Nephron (organoid): ENCODE measurements around the gene SULT2A1.
"Not testable (repeated sequence)": the region's sequence is repeated elsewhere in the genome, so short reads cannot be mapped to it uniquely, and the experiment has no call there.

Experiments
- H3K27ac Mint-ChIP-seq, 3 experiments: 2 replicates each; pipeline ENCODE4 v1.8.0; 2020; ENCODE audit warnings: mixed read lengths in 3 of 3, mild to moderate bottlenecking in 2 of 3, moderate library complexity in 1 of 3
- H3K27me3 Mint-ChIP-seq: 2 replicates; pipeline ENCODE4 v1.8.0; 2021; ENCODE audit warnings: low read depth, mild to moderate bottlenecking, moderate library complexity, mixed read lengths
- H3K36me3 Mint-ChIP-seq: 2 replicates; pipeline ENCODE4 v1.8.0; 2020; ENCODE audit warnings: low read depth, mixed read lengths
- H3K4me1 Mint-ChIP-seq: 2 replicates; pipeline ENCODE4 v1.8.0; 2020; ENCODE audit warnings: mixed read lengths
- H3K4me3 Mint-ChIP-seq, 3 experiments: 2 replicates each; pipeline ENCODE4 v1.8.0; 2020; ENCODE audit warnings: mild to moderate bottlenecking in 3 of 3, mixed read lengths in 3 of 3, moderate library complexity in 2 of 3
- H3K9me3 Mint-ChIP-seq: 2 replicates; pipeline ENCODE4 v1.8.0; 2020; ENCODE audit warnings: mixed read lengths
- CTCF ChIP-seq, 3 experiments: fragments of 200-600 bp; sonication (generic); IDR thresholded peaks; one replicate each; pipeline ENCODE4 v1.5.0; 2021; ENCODE audit warnings: antibody characterized with exemption in 3 of 3; ENCODE audit not compliant: unreplicated experiment in 3 of 3

SULT2A1 gene

GRCh38 chr19:47890865-47891621, 4.9 kb upstream of the SULT2A1 start:
- H3K9me3 Mint-ChIP-seq, result peaks cover 3% of the 10 kb centered on the region
- no peak for TF ChIP-seq CTCF (IDR thresholded peaks at IDR 0.05; ENCODE audit: unreplicated experiment in 3 of 3)
- no peak overlapping the region for H3K4me3 Mint-ChIP-seq
- H3K27me3 Mint-ChIP-seq, result no peaks in the 10 kb centered on the region
- H3K27ac Mint-ChIP-seq, result peak overlapping the region; percentile 91 to 100 (median 97)
- no peaks in the 10 kb centered on the region for H3K36me3 Mint-ChIP-seq
- H3K4me1 Mint-ChIP-seq, result peaks cover 13% of the 10 kb centered on the region

- no peak for TF ChIP-seq CTCF (IDR thresholded peaks at IDR 0.05; ENCODE audit: unreplicated experiment in 3 of 3)
- Mint-ChIP-seq H3K36me3 (no peaks in the 10 kb centered on the region), H3K27ac (no peak overlapping the region), H3K4me3 (no peak overlapping the region), H3K27me3 (peaks cover 3% of the 10 kb centered on the region), H3K9me3 (no peaks in the 10 kb centered on the region), H3K4me1 (no peaks in the 10 kb centered on the region)
These were observed 1.1 kb downstream of the SULT2A1 start for GRCh38 chr19:47885067-47885463.

GRCh38 chr19:47882890-47883289, 3.2 kb downstream of the SULT2A1 start:
- no peaks in the 10 kb centered on the region for H3K36me3 Mint-ChIP-seq
- H3K4me1 Mint-ChIP-seq, result no peaks in the 10 kb centered on the region
- H3K4me3 Mint-ChIP-seq, result no peak overlapping the region
- TF ChIP-seq CTCF (IDR thresholded peaks at IDR 0.05; ENCODE audit: unreplicated experiment in 3 of 3), result no peak
- H3K27ac Mint-ChIP-seq, result no peak overlapping the region
- H3K27me3 Mint-ChIP-seq, result peaks cover 6% of the 10 kb centered on the region
- H3K9me3 Mint-ChIP-seq, result peaks cover under 1% of the 10 kb centered on the region

- no peak overlapping the region for H3K27ac Mint-ChIP-seq
- no peaks in the 10 kb centered on the region for H3K4me1 Mint-ChIP-seq
- H3K9me3 Mint-ChIP-seq, result peaks cover 2% of the 10 kb centered on the region
- H3K36me3 Mint-ChIP-seq, result no peaks in the 10 kb centered on the region
- H3K4me3 Mint-ChIP-seq, result no peak overlapping the region
- peaks cover 9% of the 10 kb centered on the region for H3K27me3 Mint-ChIP-seq
- no peak for TF ChIP-seq CTCF (IDR thresholded peaks at IDR 0.05; ENCODE audit: unreplicated experiment in 3 of 3)
These were observed 4.4 kb downstream of the SULT2A1 start for GRCh38 chr19:47881757-47882156.

GRCh38 chr19:47879385-47879784, 6.7 kb downstream of the SULT2A1 start:
- not testable (repeated sequence) for H3K27me3 Mint-ChIP-seq, H3K9me3 Mint-ChIP-seq, H3K4me3 Mint-ChIP-seq, H3K36me3 Mint-ChIP-seq, H3K27ac Mint-ChIP-seq, H3K4me1 Mint-ChIP-seq

GRCh38 chr19:47878906-47879305, 7.2 kb downstream of the SULT2A1 start:
- no peak for TF ChIP-seq CTCF (IDR thresholded peaks at IDR 0.05; ENCODE audit: unreplicated experiment in 3 of 3)
- H3K4me1 Mint-ChIP-seq, result no peaks in the 10 kb centered on the region
- peaks cover 6% of the 10 kb centered on the region for H3K27me3 Mint-ChIP-seq

More at GRCh38 chr19:47878906-47879305, 7.2 kb downstream of the SULT2A1 start:
- peaks cover 2% of the 10 kb centered on the region for H3K9me3 Mint-ChIP-seq
- no peaks in the 10 kb centered on the region for H3K36me3 Mint-ChIP-seq
- no peak overlapping the region for H3K27ac Mint-ChIP-seq
- no peak overlapping the region for H3K4me3 Mint-ChIP-seq
